ENCODE results near the gene HCN2. TPM values are rescaled to one million over a fixed set of nuclear protein-coding genes. Genes with fewer than 3 reads are reported as not detected.

The HCN2 gene
- total and polyA plus RNA-seq, 2 of the 8 experiments (the other 6 are each of a cell fraction or from before 2014, with no cell fraction given): 1.0 to 4.0 TPM

- H3K9me3 ChIP-seq (ENCODE audit: insufficient read depth in 2 of 2, low read depth in 1 of 2, low read length in 1 of 2): no peaks in the 10 kb centered on the region
- no peak for DNase-seq (ENCODE audit: low read depth in 1 of 2, low spot score in 2 of 2)
- H4K91ac ChIP-seq (replicated peaks; ENCODE audit: insufficient read length, low read length): no peak overlapping the region
- no peak overlapping the region for H3K4me3 ChIP-seq (ENCODE audit: extremely low read depth in 1 of 4, insufficient read depth in 2 of 4, low read depth in 3 of 4, low read length in 4 of 4)
- no peak overlapping the region for H4K8ac ChIP-seq (ENCODE audit: extremely low read depth, insufficient read depth, low read length)
- 94% methylated on average over 45 of the region's 48 CpGs; no CpG with 5 or more reads in 1 of the 2 experiments for WGBS, 2 experiments (ENCODE audit: extremely low coverage in 1 of 2, insufficient coverage in 1 of 2, insufficient read length in 1 of 2, insufficient replicate concordance in 2 of 2, low coverage in 1 of 2, low lambda C conversion rate in 2 of 2, missing lambda C conversion rate in 1 of 2)
- no peaks in the 10 kb centered on the region for H3K79me1 ChIP-seq (ENCODE audit: low read depth, low read length)
- H2BK20ac ChIP-seq (ENCODE audit: low read length): no peak overlapping the region
- no peak overlapping the region for H3K4me2 ChIP-seq (ENCODE audit: insufficient read depth in 1 of 2, low read depth in 2 of 2, low read length in 2 of 2)
- H3K79me2 ChIP-seq (ENCODE audit: control insufficient read depth in 1 of 2, insufficient read depth in 2 of 2, low read length in 2 of 2): no peaks in the 10 kb centered on the region; a peak in 1 of 4 replicates
- H2BK120ac ChIP-seq (replicated peaks; ENCODE audit: low read depth, low read length): no peak overlapping the region
- H2BK12ac ChIP-seq (ENCODE audit: low read depth, low read length): no peak overlapping the region
- no peak overlapping the region for H3K14ac ChIP-seq (ENCODE audit: insufficient read length)
- H3K4ac ChIP-seq (replicated peaks; ENCODE audit: insufficient read length, low read depth, low read length): no peak overlapping the region
- no peak overlapping the region for H3K27ac ChIP-seq (ENCODE audit: low read depth, low read length)
- H2AFZ ChIP-seq (ENCODE audit: low read length): no peak overlapping the region
- H2BK5ac ChIP-seq (ENCODE audit: low read depth, low read length): no peak overlapping the region
- no peak overlapping the region for H4K5ac ChIP-seq (ENCODE audit: insufficient read length, low read depth, low read length)
- no peak overlapping the region for H3K18ac ChIP-seq (ENCODE audit: extremely low read depth, low read length)
- ChIA-PET POLR2A (ENCODE audit: partially characterized antibody) (interaction anchor here (0.9 to 2.3 kb wide), 3 partner anchors 10 to 73 kb away, joined by 3 to 9 read pairs (median 3); no protein-coding TSS in a partner anchor), CTCF (ENCODE audit: partially characterized antibody) (interaction anchor here (1.4 kb wide), 1 partner anchor 90 kb away, joined by 4 read pairs; no protein-coding TSS in a partner anchor)
- no peaks in the 10 kb centered on the region for H3K27me3 ChIP-seq (replicated peaks in 1 of 4; ENCODE audit: control insufficient read depth in 3 of 4, extremely low read depth in 1 of 4, insufficient read depth in 3 of 4, low read length in 3 of 4)
- H3K56ac ChIP-seq (replicated peaks; ENCODE audit: insufficient read length, low read depth, low read length): no peak overlapping the region
- H2AK5ac ChIP-seq (ENCODE audit: low read depth, low read length): no peak overlapping the region
- H2BK15ac ChIP-seq (ENCODE audit: low read length): no peak overlapping the region
- no peak overlapping the region for H3K9ac ChIP-seq (replicated peaks in 1 of 4; ENCODE audit: extremely low read depth in 1 of 4, low read depth in 3 of 4, low read length in 3 of 4)
- peaks cover 0 to 62% (median 18%) of the 10 kb centered on the region in 4 experiments; a peak in 6 of 8 replicates for H3K36me3 ChIP-seq (ENCODE audit: control insufficient read depth in 2 of 4, insufficient read depth in 4 of 4, low read length in 3 of 4)
- H3K23ac ChIP-seq (ENCODE audit: insufficient read length): no peak overlapping the region
- no peaks in the 10 kb centered on the region for H3K23me2 ChIP-seq (ENCODE audit: low read depth, low read length)
- FAIRE-seq: no peak
- H4K20me1 ChIP-seq (replicated peaks in 1 of 2; ENCODE audit: control insufficient read depth in 1 of 2, insufficient read depth in 2 of 2, low read length in 2 of 2): peaks cover 4 to 12% of the 10 kb centered on the region in 2 experiments
- H3K4me1 ChIP-seq (replicated peaks in 1 of 4; ENCODE audit: control insufficient read depth in 3 of 4, insufficient read depth in 4 of 4, low read length in 3 of 4): no peaks in the 10 kb centered on the region
- TF ChIP-seq SRF (IDR thresholded peaks at IDR 0.05; ENCODE audit: low read depth, low read length) (no peak), EGR1 (IDR thresholded peaks at IDR 0.05; ENCODE audit: borderline replicate concordance, low read depth, low read length) (0 out of 2 replicates have a peak, but pooled peaks have one; percentile 32), POLR2A (IDR thresholded peaks at IDR 0.05; ENCODE audit: control extremely low read depth in 1 of 2, low read depth in 2 of 2, low read length in 2 of 2) (no peak), CTCF (IDR thresholded peaks at IDR 0.05; ENCODE audit: control extremely low read depth in 1 of 3, insufficient read depth in 1 of 3, low read depth in 1 of 3, low read length in 3 of 3) (no peak)
These were observed 57.3 kb downstream of the HCN2 start for GRCh38 chr19:646779-647565.
